ENCODE measurements around the gene TCL1A.

GRCh38 chr14:95677179-95677835 lies 36.6 kb downstream of the TCL1A start:
- TF ChIP-seq POLR2A (IDR thresholded peaks at IDR 0.05) (no peak), CTCF (IDR thresholded peaks at IDR 0.05) (no peak)

All from Peyer's patch (tissue), 4 donors.